Thoracic aorta (tissue), 2 donors: ENCODE data around the gene LCE7A. TPM values are rescaled to one million over a fixed set of nuclear protein-coding genes. Genes with fewer than 3 reads are reported as not detected.

ENCODE experiments used
- ATAC-seq: fragments of 150-250 bp; one replicate; pipeline ENCODE4 v1.8.0; 2017; ENCODE audit warnings: low read depth; ENCODE audit not compliant: insufficient number of reproducible peaks, low FRiP score
- DNase-seq: peaks from one replicate; pipeline ENCODE4 v3.0.0-alpha.2; 2020; ENCODE audit warnings: low spot score
- H3K27ac ChIP-seq, 2 donors: fragments of 200-600 bp; sonication (generic); 1 replicate in 1 of 2; 2 replicates in 1 of 2; pipeline ENCODE4 v1.5.1; 2016; ENCODE audit warnings: mild to moderate bottlenecking in 2 of 2, moderate library complexity in 2 of 2
- H3K27me3 ChIP-seq: fragments of 200-600 bp; sonication (generic); replicated peaks from 2 replicates; pipeline ENCODE4 v1.6.0; 2016; ENCODE audit warnings: mild to moderate bottlenecking; ENCODE audit not compliant: insufficient read depth
- H3K36me3 ChIP-seq: fragments of 200-600 bp; sonication (generic); one replicate; pipeline ENCODE4 v1.5.1; 2016
- H3K4me1 ChIP-seq, 2 donors: fragments of 200-600 bp; sonication (generic); 1 replicate in 1 of 2; 2 replicates in 1 of 2; pipeline versions ENCODE4 v1.5.1 to v1.6.0; 2016; ENCODE audit warnings: low read depth in 2 of 2, mild to moderate bottlenecking in 1 of 2; ENCODE audit not compliant: control insufficient read depth in 1 of 2
- H3K4me3 ChIP-seq: fragments of 200-600 bp; sonication (generic); 2 replicates; pipeline ENCODE4 v1.5.1; 2016; ENCODE audit warnings: mild to moderate bottlenecking
- H3K9me3 ChIP-seq: fragments of 200-600 bp; sonication (generic); 2 replicates; pipeline ENCODE4 v1.5.1; 2016
- total RNA-seq, 2 donors: library from RNA; depleted of rRNA; stranded (reverse); fragments of >200 nt; gene quantifications; one replicate each; pipeline versions ENCODE4 v1.1.0 to v1.2.3, GENCODE V29; 2016
- TF ChIP-seq, protein P1 (sequence below): fragments of 200-600 bp; sonication (generic); IDR thresholded peaks from one replicate; pipeline ENCODE4 v1.5.1; 2019; ENCODE audit warnings: antibody characterized with exemption

The LCE7A gene
- total RNA-seq, 2 donors from 2014 or later = not detected

DNA sequence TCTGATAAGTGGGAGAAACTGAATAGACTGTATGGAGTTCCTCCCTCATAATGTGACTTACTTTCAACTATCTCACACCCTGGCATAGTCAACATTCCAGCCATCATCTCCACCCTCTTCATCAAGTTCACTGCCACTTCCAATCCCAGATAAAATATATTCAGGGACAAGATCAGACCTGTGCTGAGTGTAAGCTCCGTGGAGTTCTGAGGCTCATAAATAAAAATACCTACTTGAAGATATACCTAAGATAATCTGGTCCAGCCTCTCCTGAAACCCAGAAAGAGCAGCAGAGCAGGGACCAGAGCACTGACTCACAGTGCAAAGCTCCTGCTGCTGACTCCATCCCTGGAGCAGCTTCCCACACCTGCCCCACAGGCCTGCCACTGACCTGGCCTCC lies 1.7 kb upstream of the LCE7A start:
- no peaks in the 10 kb centered on the region for H3K27me3 ChIP-seq
- H3K27ac ChIP-seq = no peak overlapping the region
- H3K9me3 ChIP-seq = no peaks in the 10 kb centered on the region
- H3K36me3 ChIP-seq = no peaks in the 10 kb centered on the region
- TF ChIP-seq, protein P1, sequence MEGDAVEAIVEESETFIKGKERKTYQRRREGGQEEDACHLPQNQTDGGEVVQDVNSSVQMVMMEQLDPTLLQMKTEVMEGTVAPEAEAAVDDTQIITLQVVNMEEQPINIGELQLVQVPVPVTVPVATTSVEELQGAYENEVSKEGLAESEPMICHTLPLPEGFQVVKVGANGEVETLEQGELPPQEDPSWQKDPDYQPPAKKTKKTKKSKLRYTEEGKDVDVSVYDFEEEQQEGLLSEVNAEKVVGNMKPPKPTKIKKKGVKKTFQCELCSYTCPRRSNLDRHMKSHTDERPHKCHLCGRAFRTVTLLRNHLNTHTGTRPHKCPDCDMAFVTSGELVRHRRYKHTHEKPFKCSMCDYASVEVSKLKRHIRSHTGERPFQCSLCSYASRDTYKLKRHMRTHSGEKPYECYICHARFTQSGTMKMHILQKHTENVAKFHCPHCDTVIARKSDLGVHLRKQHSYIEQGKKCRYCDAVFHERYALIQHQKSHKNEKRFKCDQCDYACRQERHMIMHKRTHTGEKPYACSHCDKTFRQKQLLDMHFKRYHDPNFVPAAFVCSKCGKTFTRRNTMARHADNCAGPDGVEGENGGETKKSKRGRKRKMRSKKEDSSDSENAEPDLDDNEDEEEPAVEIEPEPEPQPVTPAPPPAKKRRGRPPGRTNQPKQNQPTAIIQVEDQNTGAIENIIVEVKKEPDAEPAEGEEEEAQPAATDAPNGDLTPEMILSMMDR = no peak
- H3K4me3 ChIP-seq = no peak overlapping the region
- DNase-seq = no peak
- H3K4me1 ChIP-seq = no peaks in the 10 kb centered on the region
- no peak for ATAC-seq

DNA sequence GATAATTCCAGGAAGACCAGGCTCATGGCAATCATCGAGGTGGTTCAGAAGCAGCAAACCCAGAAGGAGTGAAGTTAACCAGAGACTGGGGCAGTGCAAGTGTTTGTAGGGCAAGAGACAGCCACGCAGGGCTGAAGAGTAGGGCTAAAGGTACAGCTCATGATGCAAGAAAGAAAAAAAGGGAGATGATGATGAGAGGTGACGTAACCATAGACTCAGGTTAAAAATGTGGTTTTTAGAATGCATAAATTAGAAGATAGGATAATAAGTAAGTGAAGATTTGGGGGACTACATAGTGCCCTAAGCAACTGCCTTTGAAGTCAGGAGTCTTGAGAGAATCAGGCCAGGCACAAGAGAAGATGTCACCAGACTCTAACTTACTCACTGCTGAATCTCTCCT lies 333 bp downstream of the LCE7A start:
- Histone ChIP-seq H3K9me3 (no peaks in the 10 kb centered on the region), H3K4me1 (no peaks in the 10 kb centered on the region), H3K27ac (no peak overlapping the region), H3K36me3 (no peaks in the 10 kb centered on the region), H3K27me3 (no peaks in the 10 kb centered on the region), H3K4me3 (no peak overlapping the region)
- DNase-seq (no peak), ATAC-seq (no peak)
- TF ChIP-seq, protein P1 = no peak

DNA sequence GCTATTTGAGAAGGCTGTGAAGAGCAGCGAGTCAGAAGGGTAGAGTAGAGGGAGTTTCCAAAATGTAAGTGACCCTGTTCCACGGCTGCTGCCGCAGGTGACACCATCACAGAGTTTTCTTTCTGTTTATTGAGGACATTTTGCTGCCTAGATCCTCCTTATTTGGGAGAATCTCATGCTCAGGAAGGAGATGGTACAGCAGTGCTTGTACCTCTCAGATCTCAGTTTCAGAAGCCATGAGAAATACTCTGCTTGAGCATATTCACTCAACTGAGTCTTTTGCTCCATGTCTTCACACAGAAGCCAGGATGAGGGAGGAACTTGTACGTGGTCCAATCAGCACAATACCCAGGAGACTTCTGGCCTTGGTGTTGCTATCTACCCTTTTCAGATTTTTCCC lies 1.6 kb downstream of the LCE7A start:
- Histone ChIP-seq H3K27ac (no peak overlapping the region), H3K4me3 (no peak overlapping the region), H3K36me3 (no peaks in the 10 kb centered on the region), H3K4me1 (no peaks in the 10 kb centered on the region), H3K9me3 (no peaks in the 10 kb centered on the region), H3K27me3 (no peaks in the 10 kb centered on the region)
- DNase-seq (no peak), ATAC-seq (no peak)
- TF ChIP-seq, protein P1 = no peak

DNA sequence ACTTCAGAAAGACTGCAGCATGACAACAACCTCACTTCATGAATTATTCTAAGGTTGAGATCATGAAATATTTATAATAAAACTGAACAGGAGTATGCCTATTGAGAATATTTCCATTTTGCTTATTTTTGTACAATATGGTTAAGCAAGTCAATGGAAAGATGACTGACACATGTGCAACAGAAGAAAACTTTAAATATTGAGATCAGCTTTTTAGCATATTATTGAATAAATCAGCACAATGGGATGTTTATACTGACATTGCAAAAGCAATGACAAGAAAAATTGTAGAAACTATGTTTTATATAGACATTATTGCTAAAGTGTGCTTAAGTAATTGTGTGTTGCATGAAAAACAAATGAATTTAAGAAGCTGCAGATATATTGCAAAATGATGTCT lies 4.6 kb downstream of the LCE7A start:
- no peaks in the 10 kb centered on the region for H3K27me3 ChIP-seq
- no peaks in the 10 kb centered on the region for H3K36me3 ChIP-seq
- ATAC-seq (no peak), DNase-seq (no peak)
- TF ChIP-seq, protein P1 = no peak
- no peak overlapping the region for H3K27ac ChIP-seq
- H3K4me1 ChIP-seq = no peaks in the 10 kb centered on the region
- H3K4me3 ChIP-seq = no peak overlapping the region
- H3K9me3 ChIP-seq = no peaks in the 10 kb centered on the region

DNA sequence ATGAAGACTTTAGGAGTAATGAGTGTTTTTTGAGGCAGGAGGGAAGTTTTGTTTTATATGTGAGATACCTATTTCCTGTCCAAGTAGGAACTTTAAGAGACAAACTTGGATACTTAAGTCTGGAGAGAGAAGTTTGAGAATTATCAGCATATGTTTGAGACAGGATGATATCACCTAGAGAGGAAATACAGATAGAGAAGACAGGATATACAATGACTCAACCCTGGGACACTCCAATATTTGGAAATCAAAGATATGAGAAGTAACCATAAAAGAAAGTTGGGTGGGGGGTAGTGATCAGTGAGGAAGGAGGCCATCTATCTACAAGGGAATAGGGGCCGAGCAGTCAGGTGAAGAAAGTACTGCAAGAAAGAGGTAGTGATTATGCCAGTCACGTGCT lies 6.5 kb downstream of the LCE7A start:
- ATAC-seq (no peak), DNase-seq (no peak)
- no peaks in the 10 kb centered on the region for H3K4me1 ChIP-seq
- H3K4me3 ChIP-seq = no peak overlapping the region
- H3K9me3 ChIP-seq = no peaks in the 10 kb centered on the region
- H3K27ac ChIP-seq = no peak overlapping the region
- H3K36me3 ChIP-seq = no peaks in the 10 kb centered on the region
- H3K27me3 ChIP-seq = no peaks in the 10 kb centered on the region
- TF ChIP-seq, protein P1 = no peak
